KMS-11 (cell line): ENCODE measurements around the gene SLC37A1.

ENCODE experiments used
- H2AFZ ChIP-seq: fragments of 200-600 bp; sonication (generic); 2 replicates; pipeline ENCODE4 v1.6.1; 2016; ENCODE audit warnings: antibody characterized with exemption, mixed run types, low read depth
- H3K27ac ChIP-seq: fragments of 200-600 bp; sonication (generic); 2 replicates; pipeline ENCODE4 v1.6.1; 2016; ENCODE audit warnings: mild to moderate bottlenecking, mixed run types
- H3K27me3 ChIP-seq: fragments of 200-600 bp; sonication (generic); 2 replicates; pipeline ENCODE4 v1.6.1; 2017; ENCODE audit warnings: mild to moderate bottlenecking, low read depth, mixed run types, moderate library complexity; ENCODE audit not compliant: insufficient read depth
- H3K36me3 ChIP-seq: fragments of 200-600 bp; sonication (generic); 2 replicates; pipeline ENCODE4 v1.6.1; 2017; ENCODE audit warnings: mild to moderate bottlenecking, mixed run types; ENCODE audit not compliant: insufficient read depth
- H3K4me1 ChIP-seq: fragments of 200-600 bp; sonication (generic); 2 replicates; pipeline ENCODE4 v1.6.1; 2016; ENCODE audit warnings: mild to moderate bottlenecking, low read depth, mixed run types; ENCODE audit not compliant: poor library complexity, severe bottlenecking
- H3K4me2 ChIP-seq: fragments of 200-600 bp; sonication (generic); 2 replicates; pipeline ENCODE4 v1.7.0; 2016; ENCODE audit warnings: mild to moderate bottlenecking, mixed run types
- H3K4me3 ChIP-seq: fragments of 200-600 bp; sonication (generic); IDR thresholded peaks from 2 replicates; pipeline ENCODE4 v1.6.1; 2017; ENCODE audit warnings: low read depth, low read length, mixed read lengths; ENCODE audit not compliant: insufficient read depth
- H3K79me2 ChIP-seq: fragments of 200-600 bp; sonication (generic); 2 replicates; pipeline ENCODE4 v1.6.1; 2016; ENCODE audit warnings: low read depth, mixed run types; ENCODE audit not compliant: insufficient read depth
- H3K9ac ChIP-seq: fragments of 200-600 bp; sonication (generic); 2 replicates; pipeline ENCODE4 v1.6.1; 2016; ENCODE audit warnings: mild to moderate bottlenecking, mixed run types
- H4K20me1 ChIP-seq: fragments of 200-600 bp; sonication (generic); 2 replicates; pipeline ENCODE4 v1.6.1; 2016; ENCODE audit warnings: mild to moderate bottlenecking, mixed run types; ENCODE audit not compliant: insufficient read depth
- TF ChIP-seq, protein P1 (sequence below): fragments of 200-600 bp; sonication (generic); conservative IDR thresholded peaks from 2 replicates; pipeline ENCODE4 v1.6.1; 2017; ENCODE audit warnings: low read depth, mild to moderate bottlenecking, antibody characterized with exemption, low read length, moderate library complexity, mixed read lengths

The SLC37A1 gene

DNA sequence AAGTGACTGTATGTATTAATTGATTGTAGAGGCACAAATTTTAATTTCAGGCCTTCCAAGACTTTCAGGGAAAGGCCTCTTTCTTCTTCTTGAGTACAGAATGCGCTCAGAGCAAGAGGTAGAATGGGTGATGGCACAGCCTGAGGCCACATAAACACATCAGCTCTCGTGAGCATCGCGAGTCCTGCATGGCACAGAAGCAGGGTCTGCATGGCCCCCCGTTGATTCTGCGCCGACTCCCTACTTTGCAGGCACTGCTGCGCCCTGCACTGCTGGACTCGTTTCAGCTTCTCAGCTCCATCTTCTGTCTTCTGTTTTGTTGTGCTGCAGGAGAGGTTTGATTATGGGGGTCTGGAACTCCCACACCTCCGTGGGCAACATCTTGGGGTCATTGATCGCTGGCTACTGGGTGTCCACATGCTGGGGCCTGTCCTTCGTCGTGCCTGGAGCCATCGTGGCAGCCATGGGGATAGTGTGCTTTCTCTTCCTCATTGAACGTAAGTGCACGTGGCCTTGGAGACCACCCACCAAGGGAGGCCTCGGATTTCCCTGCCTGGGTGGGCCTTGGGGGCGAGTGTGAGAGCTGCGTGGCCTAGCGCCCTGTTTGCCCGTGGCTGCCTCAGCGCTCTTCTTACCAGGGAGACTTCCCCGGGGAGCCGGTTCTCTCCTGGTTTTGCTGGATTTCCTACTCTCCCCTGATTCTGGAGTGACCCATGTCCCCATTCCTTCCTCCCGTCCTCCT is 29.6 kb downstream of the SLC37A1 start:
- no peaks in the 10 kb centered on the region for H3K27me3 ChIP-seq
- H3K9ac ChIP-seq = no peak overlapping the region
- no peak overlapping the region for H3K4me3 ChIP-seq
- no peak overlapping the region for H3K27ac ChIP-seq
- H2AFZ ChIP-seq = no peak overlapping the region
- H3K4me2 ChIP-seq = no peak overlapping the region
- H4K20me1 ChIP-seq = no peaks in the 10 kb centered on the region
- TF ChIP-seq, protein P1, sequence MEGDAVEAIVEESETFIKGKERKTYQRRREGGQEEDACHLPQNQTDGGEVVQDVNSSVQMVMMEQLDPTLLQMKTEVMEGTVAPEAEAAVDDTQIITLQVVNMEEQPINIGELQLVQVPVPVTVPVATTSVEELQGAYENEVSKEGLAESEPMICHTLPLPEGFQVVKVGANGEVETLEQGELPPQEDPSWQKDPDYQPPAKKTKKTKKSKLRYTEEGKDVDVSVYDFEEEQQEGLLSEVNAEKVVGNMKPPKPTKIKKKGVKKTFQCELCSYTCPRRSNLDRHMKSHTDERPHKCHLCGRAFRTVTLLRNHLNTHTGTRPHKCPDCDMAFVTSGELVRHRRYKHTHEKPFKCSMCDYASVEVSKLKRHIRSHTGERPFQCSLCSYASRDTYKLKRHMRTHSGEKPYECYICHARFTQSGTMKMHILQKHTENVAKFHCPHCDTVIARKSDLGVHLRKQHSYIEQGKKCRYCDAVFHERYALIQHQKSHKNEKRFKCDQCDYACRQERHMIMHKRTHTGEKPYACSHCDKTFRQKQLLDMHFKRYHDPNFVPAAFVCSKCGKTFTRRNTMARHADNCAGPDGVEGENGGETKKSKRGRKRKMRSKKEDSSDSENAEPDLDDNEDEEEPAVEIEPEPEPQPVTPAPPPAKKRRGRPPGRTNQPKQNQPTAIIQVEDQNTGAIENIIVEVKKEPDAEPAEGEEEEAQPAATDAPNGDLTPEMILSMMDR = no peak
- no peaks in the 10 kb centered on the region for H3K79me2 ChIP-seq
- H3K4me1 ChIP-seq = no peaks in the 10 kb centered on the region
- no peaks in the 10 kb centered on the region for H3K36me3 ChIP-seq

DNA sequence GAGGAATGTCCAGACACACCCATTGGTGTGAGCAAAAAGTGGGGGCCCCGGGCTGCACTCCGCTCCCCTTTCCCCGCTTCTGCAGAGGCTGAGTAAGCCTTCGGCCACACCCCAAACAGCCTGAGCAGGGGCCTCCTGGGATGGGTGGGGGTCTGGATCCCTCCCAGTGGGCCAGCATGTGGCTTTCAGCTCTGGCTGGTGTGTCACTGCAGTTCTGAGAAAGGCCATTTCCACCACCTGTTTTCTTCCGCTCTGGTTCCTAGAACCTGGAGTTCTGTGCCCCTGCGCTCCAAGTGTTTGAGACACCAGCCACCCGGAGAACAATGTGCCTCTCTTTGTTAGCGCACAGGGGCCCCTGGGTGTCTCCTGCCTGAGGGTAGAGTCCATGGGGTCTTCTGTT is 30.9 kb downstream of the SLC37A1 start:
- no peak overlapping the region for H2AFZ ChIP-seq
- H3K79me2 ChIP-seq = no peaks in the 10 kb centered on the region
- H3K4me1 ChIP-seq = no peaks in the 10 kb centered on the region
- no peak overlapping the region for H3K27ac ChIP-seq
- TF ChIP-seq, protein P1 = no peak
- H3K9ac ChIP-seq = no peak overlapping the region
- no peak overlapping the region for H3K4me2 ChIP-seq
- no peak overlapping the region for H3K4me3 ChIP-seq
- H3K27me3 ChIP-seq = no peaks in the 10 kb centered on the region
- H3K36me3 ChIP-seq = no peaks in the 10 kb centered on the region
- no peaks in the 10 kb centered on the region for H4K20me1 ChIP-seq

DNA sequence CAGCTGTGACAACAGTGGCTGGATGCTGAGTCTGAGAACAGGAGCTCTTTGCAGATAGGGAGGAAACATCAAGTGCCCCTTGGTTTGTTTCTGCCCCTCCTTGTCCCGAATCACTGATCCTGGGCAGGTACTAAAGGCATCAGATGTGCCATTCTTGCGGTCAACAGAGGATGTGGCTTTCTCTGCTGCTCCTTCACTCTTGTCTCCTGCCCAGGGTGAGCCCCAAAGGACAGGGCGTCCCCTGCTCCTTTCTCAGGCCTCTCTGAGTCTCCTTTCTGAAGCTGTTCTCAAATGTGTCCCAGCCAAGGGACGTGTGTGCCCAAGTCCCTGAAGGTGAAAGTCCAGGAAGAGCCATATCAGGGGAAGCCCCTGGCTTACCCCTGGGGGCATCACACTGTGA is 31.7 kb downstream of the SLC37A1 start:
- H3K4me3 ChIP-seq = no peak overlapping the region
- no peak overlapping the region for H3K27ac ChIP-seq
- TF ChIP-seq, protein P1 = no peak
- H3K9ac ChIP-seq = no peak overlapping the region
- no peaks in the 10 kb centered on the region for H3K79me2 ChIP-seq
- H3K4me1 ChIP-seq = no peaks in the 10 kb centered on the region
- no peaks in the 10 kb centered on the region for H3K36me3 ChIP-seq
- H2AFZ ChIP-seq = no peak overlapping the region
- no peaks in the 10 kb centered on the region for H4K20me1 ChIP-seq
- H3K4me2 ChIP-seq = no peak overlapping the region
- no peaks in the 10 kb centered on the region for H3K27me3 ChIP-seq

DNA sequence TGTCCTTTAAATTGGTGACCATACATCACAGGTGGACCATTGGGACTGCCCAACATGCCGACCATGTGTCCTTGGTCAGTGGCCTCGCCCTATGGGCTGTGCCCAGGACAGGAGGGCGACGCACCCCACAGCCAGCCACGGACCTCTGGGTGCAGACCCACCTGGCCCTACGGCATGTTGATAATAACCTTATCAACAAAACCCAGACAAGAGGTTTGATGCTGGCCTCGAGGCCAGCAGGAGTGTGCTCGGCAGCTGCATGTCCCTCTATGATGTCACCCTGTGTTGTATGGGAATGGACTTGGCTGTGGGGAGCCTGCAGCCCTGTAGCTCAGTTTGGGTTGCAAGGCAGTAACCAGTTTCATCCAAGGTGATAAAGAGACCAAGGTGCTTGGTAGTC is 32.1 kb downstream of the SLC37A1 start:
- H3K36me3 ChIP-seq = no peaks in the 10 kb centered on the region
- H3K4me3 ChIP-seq = no peak overlapping the region
- no peaks in the 10 kb centered on the region for H3K79me2 ChIP-seq
- no peaks in the 10 kb centered on the region for H3K4me1 ChIP-seq
- no peaks in the 10 kb centered on the region for H3K27me3 ChIP-seq
- TF ChIP-seq, protein P1 = no peak
- no peak overlapping the region for H2AFZ ChIP-seq
- no peak overlapping the region for H3K27ac ChIP-seq
- no peak overlapping the region for H3K4me2 ChIP-seq
- no peaks in the 10 kb centered on the region for H4K20me1 ChIP-seq
- H3K9ac ChIP-seq = no peak overlapping the region
